ENCODE measurements around the gene SV2B. TPM values are rescaled to one million over a fixed set of nuclear protein-coding genes. Genes with fewer than 3 reads are reported as not detected.

SV2B gene
- total and polyA plus RNA-seq, 2 donors (not counting 1 experiment from before 2014, with no cell fraction given): not detected

DNA sequence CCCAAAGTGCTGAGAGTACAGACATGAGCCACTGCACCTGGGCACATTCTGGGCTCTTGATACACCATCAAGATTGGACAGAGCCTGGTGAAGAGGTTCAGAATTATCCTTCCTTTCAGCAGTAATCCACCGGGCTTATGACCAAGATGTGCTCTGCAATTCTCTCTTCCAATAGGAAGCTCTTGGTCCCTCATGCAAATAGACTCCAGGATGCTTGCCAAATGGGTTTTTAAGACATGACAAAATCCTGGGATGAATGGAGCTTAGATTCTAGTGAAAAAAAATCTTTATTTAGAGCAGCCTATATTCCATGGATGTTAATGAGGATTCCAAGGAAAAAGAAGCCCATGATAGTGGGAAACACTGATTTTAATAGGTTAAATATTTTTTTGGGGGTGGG is 119.1 kb downstream of the SV2B start:
- Mint-ChIP-seq H3K27ac (no peak overlapping the region), H3K9me3 (ENCODE audit: insufficient read depth) (peaks cover under 1% of the 10 kb centered on the region)
- POLR2A ChIA-PET: no interaction called here

DNA sequence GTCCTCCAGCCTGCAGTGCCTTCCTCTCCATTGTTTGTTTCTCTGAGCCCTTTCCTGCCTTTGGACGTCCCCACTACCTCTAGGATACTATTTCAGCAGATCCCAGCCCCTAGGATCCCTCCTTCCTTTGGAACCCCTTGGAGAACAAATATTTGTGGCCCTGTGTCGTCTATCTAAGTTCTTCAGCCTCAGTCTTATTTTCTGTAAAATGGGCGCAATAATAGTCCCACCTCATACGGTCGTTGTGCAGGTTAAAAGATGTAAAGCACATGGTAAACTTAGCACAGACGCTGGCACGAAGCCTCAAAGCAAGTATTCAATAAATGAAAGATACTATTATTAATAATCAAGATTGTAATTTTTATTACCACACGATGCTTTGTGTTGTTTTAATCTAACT is 122.0 kb downstream of the SV2B start:
- WGBS (ENCODE audit: insufficient coverage): 78% methylated on average over 3 of the region's 8 CpGs
- H3K9me3 Mint-ChIP-seq (ENCODE audit: insufficient read depth): no peaks in the 10 kb centered on the region
- Histone ChIP-seq H3K79me2 (ENCODE audit: control insufficient read depth, insufficient read depth, low read length) (no peaks in the 10 kb centered on the region), H3K27ac (ENCODE audit: low read length in 2 of 2) (no peak overlapping the region), H3K27me3 (replicated peaks in 1 of 4; ENCODE audit: control extremely low read depth in 1 of 4, control insufficient read depth in 3 of 4, insufficient read depth in 4 of 4, low read length in 3 of 4) (peaks cover 0 to 7% (median 4%) of the 10 kb centered on the region in 4 experiments), H4K20me1 (ENCODE audit: control insufficient read depth, insufficient read depth, low read length, poor library complexity, severe bottlenecking) (no peaks in the 10 kb centered on the region), H3K36me3 (replicated peaks in 1 of 2; ENCODE audit: control extremely low read depth in 1 of 2, control insufficient read depth in 1 of 2, extremely low read depth in 1 of 2, insufficient read depth in 2 of 2, low read length in 1 of 2) (no peaks in the 10 kb centered on the region), H3K9ac (ENCODE audit: low read length) (no peak overlapping the region), H3K4me2 (replicated peaks; ENCODE audit: low read depth, low read length, poor library complexity, severe bottlenecking) (no peak overlapping the region), H2AFZ (ENCODE audit: insufficient read depth, low read depth, low read length, poor library complexity, severe bottlenecking) (no peak overlapping the region), H3K4me1 (ENCODE audit: control insufficient read depth in 2 of 2, insufficient read depth in 2 of 2, low read length in 2 of 2) (no peaks in the 10 kb centered on the region), H3K9me3 (ENCODE audit: control extremely low read depth in 1 of 3, control insufficient read depth in 2 of 3, insufficient read depth in 1 of 3, low read length in 2 of 3) (no peaks in the 10 kb centered on the region), H3K4me3 (ENCODE audit: control extremely low read depth in 1 of 5, extremely low read depth in 1 of 5, insufficient read depth in 1 of 5, low read depth in 2 of 5, low read length in 4 of 5) (no peak overlapping the region)
- H3K4me1 Mint-ChIP-seq: no peaks in the 10 kb centered on the region
- POLR2A ChIA-PET: no interaction called here
- CTCF ChIA-PET: no interaction called here
- peaks cover 43% of the 10 kb centered on the region for H3K27me3 Mint-ChIP-seq
- no peak for TF ChIP-seq CTCF (IDR thresholded peaks at IDR 0.05)
- no peak for TF ChIP-seq EZH2 (IDR thresholded peaks at IDR 0.05; ENCODE audit: borderline replicate concordance, insufficient read depth, low read depth, low read length, poor library complexity, severe bottlenecking)
- no peak overlapping the region for H3K4me3 Mint-ChIP-seq
- DNase-seq (no peak), ATAC-seq (ENCODE audit: low read depth) (no peak)
- no peak overlapping the region for H3K27ac Mint-ChIP-seq
- intact Hi-C loops (cut with micrococcal nuclease): loop anchor here (5.0 kb wide), 1 partner anchor 165 kb away; no protein-coding TSS in a partner anchor

More for the DNA sequence above, 119.1 kb downstream of the SV2B start:
- Histone ChIP-seq H3K4me1 (ENCODE audit: control insufficient read depth in 2 of 2, insufficient read depth in 2 of 2, low read length in 2 of 2) (no peaks in the 10 kb centered on the region), H3K9me3 (ENCODE audit: control extremely low read depth in 1 of 3, control insufficient read depth in 2 of 3, insufficient read depth in 1 of 3, low read length in 2 of 3) (peaks cover 0 to 5% (median 0%) of the 10 kb centered on the region in 3 donors), H3K9ac (ENCODE audit: low read length) (no peak overlapping the region), H3K4me2 (replicated peaks; ENCODE audit: low read depth, low read length, poor library complexity, severe bottlenecking) (no peak overlapping the region), H4K20me1 (ENCODE audit: control insufficient read depth, insufficient read depth, low read length, poor library complexity, severe bottlenecking) (no peaks in the 10 kb centered on the region), H3K79me2 (ENCODE audit: control insufficient read depth, insufficient read depth, low read length) (no peaks in the 10 kb centered on the region), H3K4me3 (ENCODE audit: control extremely low read depth in 1 of 5, extremely low read depth in 1 of 5, insufficient read depth in 1 of 5, low read depth in 2 of 5, low read length in 4 of 5) (no peak overlapping the region), H3K27me3 (replicated peaks in 1 of 4; ENCODE audit: control extremely low read depth in 1 of 4, control insufficient read depth in 3 of 4, insufficient read depth in 4 of 4, low read length in 3 of 4) (peaks cover 0 to 11% (median 5%) of the 10 kb centered on the region in 4 experiments), H2AFZ (ENCODE audit: insufficient read depth, low read depth, low read length, poor library complexity, severe bottlenecking) (no peak overlapping the region), H3K27ac (ENCODE audit: low read length in 2 of 2) (no peak overlapping the region), H3K36me3 (replicated peaks in 1 of 2; ENCODE audit: control extremely low read depth in 1 of 2, control insufficient read depth in 1 of 2, extremely low read depth in 1 of 2, insufficient read depth in 2 of 2, low read length in 1 of 2) (no peaks in the 10 kb centered on the region)
- H3K4me3 Mint-ChIP-seq: no peak overlapping the region
- DNase-seq (no peak), ATAC-seq (ENCODE audit: low read depth) (no peak)
- TF ChIP-seq EZH2 (IDR thresholded peaks at IDR 0.05; ENCODE audit: borderline replicate concordance, insufficient read depth, low read depth, low read length, poor library complexity, severe bottlenecking) (no peak), CTCF (IDR thresholded peaks at IDR 0.05) (no peak)
- no CpG with 5 or more reads among the region's 1 CpG for WGBS (ENCODE audit: insufficient coverage)
- CTCF ChIA-PET: no interaction called here
- H3K27me3 Mint-ChIP-seq: peaks cover 31% of the 10 kb centered on the region
- H3K4me1 Mint-ChIP-seq: no peaks in the 10 kb centered on the region
- intact Hi-C loops (cut with micrococcal nuclease): no loop called here

All from B cell (primary cell).